OCI-LY7 (cell line): ENCODE measurements around the gene STAU1. TPM values are rescaled to one million over a fixed set of nuclear protein-coding genes. Genes with fewer than 3 reads are reported as not detected.
A peak's percentile ranks its signal among the peaks of the same experiment; 100 is the strongest.

Source experiments
- BruUV-seq: library from RNA; stranded (reverse); fragments of 400-500 nt; replicated peaks from 2 replicates; lab custom pipeline; 2021; lab: Mats Ljungman, UMichigan
- CTCF ChIA-PET: fragments of 300-600 bp; sonication (Branson Sonifier 250); formaldehyde crosslinking; loops from one replicate; lab custom pipeline; 2022; ENCODE audit warnings: antibody characterized with exemption; ENCODE audit not compliant: unreplicated experiment; lab: Charles Lee
- POLR2A ChIA-PET: fragments of 300-600 bp; sonication (Branson Sonifier 250); formaldehyde crosslinking; loops from one replicate; lab custom pipeline; 2022; ENCODE audit warnings: antibody characterized with exemption; lab: Charles Lee
- DNase-seq: peaks from one replicate; pipeline ENCODE4 v3.0.0-alpha.2; 2015; ENCODE audit warnings: low spot score
- H2AFZ ChIP-seq: fragments of 200-600 bp; sonication (generic), shearing (Covaris generic); 2 replicates; pipeline ENCODE4 v1.6.1; 2014; ENCODE audit warnings: mild to moderate bottlenecking, antibody characterized with exemption, low read length, moderate library complexity
- H3K27ac ChIP-seq: fragments of 200-600 bp; sonication (generic); 2 replicates; pipeline ENCODE4 v1.5.1; 2014; ENCODE audit warnings: mixed run types, low read depth, mild to moderate bottlenecking, moderate library complexity, low read length, inconsistent platforms; ENCODE audit not compliant: poor library complexity, severe bottlenecking
- H3K36me3 ChIP-seq: fragments of 200-600 bp; sonication (generic); 2 replicates; pipeline ENCODE4 v1.6.1; 2014; ENCODE audit warnings: mild to moderate bottlenecking, antibody characterized with exemption, low read length, moderate library complexity, mixed read lengths; ENCODE audit not compliant: insufficient read depth
- H3K4me1 ChIP-seq: fragments of 200-600 bp; sonication (generic); 2 replicates; pipeline ENCODE4 v1.5.1; 2014; ENCODE audit warnings: mild to moderate bottlenecking, low read length; ENCODE audit not compliant: insufficient read depth, poor library complexity, severe bottlenecking
- H3K4me2 ChIP-seq: fragments of 200-600 bp; sonication (generic); 2 replicates; pipeline ENCODE4 v1.6.1; 2014; ENCODE audit warnings: mild to moderate bottlenecking, low read length
- H3K4me3 ChIP-seq: fragments of 200-600 bp; sonication (generic); 2 replicates; pipeline ENCODE4 v1.5.1; 2014; ENCODE audit warnings: mild to moderate bottlenecking, low read depth, low read length; ENCODE audit not compliant: poor library complexity, severe bottlenecking
- H3K79me2 ChIP-seq: fragments of 200-600 bp; sonication (generic); 2 replicates; pipeline ENCODE4 v1.6.1; 2016; ENCODE audit warnings: low read depth, mild to moderate bottlenecking, low read length, moderate library complexity, mixed read lengths; ENCODE audit not compliant: insufficient read depth
- H3K9me2 ChIP-seq: fragments of 200-600 bp; sonication (generic); 2 replicates; pipeline ENCODE4 v1.6.1; 2016; ENCODE audit warnings: mild to moderate bottlenecking, low read length, mixed read lengths; ENCODE audit not compliant: insufficient read depth
- H3K9me3 ChIP-seq: fragments of 200-600 bp; sonication (generic); 2 replicates; pipeline ENCODE4 v1.6.1; 2014; ENCODE audit warnings: mild to moderate bottlenecking, mixed run types, low read length, mixed read lengths
- H4K20me1 ChIP-seq: fragments of 200-600 bp; sonication (generic); 2 replicates; pipeline ENCODE4 v1.6.1; 2014; ENCODE audit warnings: mild to moderate bottlenecking, antibody characterized with exemption, low read length, moderate library complexity, mixed read lengths; ENCODE audit not compliant: insufficient read depth
- EZH2phosphoT487 ChIP-seq: fragments of 200-600 bp; sonication (generic); IDR thresholded peaks from 2 replicates; pipeline ENCODE4 v1.6.1; 2018; ENCODE audit warnings: low read depth, borderline replicate concordance, mild to moderate bottlenecking, mixed run types, antibody characterized with exemption, low read length, moderate library complexity, mixed read lengths
- intact Hi-C: fragments of 100-400 bp; cut with micrococcal nuclease; formaldehyde crosslinking; loops from one replicate; pipeline ENCODE4 v1.10.0; 2022; ENCODE audit not compliant: unreplicated experiment
- total RNA-seq, 2 experiments: library from RNA; depleted of rRNA in 1 of 2; stranded (reverse); fragments of >200 nt in 1 of 2; shearing (Covaris generic) in 1 of 2; gene quantifications; 2 replicates each; pipeline ENCODE4 v1.2.3, GENCODE V29; 2014 to 2022
- TF ChIP-seq, protein P1 (sequence below): fragments of 200-600 bp; sonication (generic); conservative IDR thresholded peaks from 2 replicates; pipeline ENCODE4 v1.5.1; 2014; ENCODE audit warnings: mild to moderate bottlenecking, antibody characterized with exemption, low read length, moderate library complexity, mixed read lengths

STAU1 gene
- total RNA-seq, 2 experiments from 2014 or later: 36.8 to 66.8 TPM

DNA sequence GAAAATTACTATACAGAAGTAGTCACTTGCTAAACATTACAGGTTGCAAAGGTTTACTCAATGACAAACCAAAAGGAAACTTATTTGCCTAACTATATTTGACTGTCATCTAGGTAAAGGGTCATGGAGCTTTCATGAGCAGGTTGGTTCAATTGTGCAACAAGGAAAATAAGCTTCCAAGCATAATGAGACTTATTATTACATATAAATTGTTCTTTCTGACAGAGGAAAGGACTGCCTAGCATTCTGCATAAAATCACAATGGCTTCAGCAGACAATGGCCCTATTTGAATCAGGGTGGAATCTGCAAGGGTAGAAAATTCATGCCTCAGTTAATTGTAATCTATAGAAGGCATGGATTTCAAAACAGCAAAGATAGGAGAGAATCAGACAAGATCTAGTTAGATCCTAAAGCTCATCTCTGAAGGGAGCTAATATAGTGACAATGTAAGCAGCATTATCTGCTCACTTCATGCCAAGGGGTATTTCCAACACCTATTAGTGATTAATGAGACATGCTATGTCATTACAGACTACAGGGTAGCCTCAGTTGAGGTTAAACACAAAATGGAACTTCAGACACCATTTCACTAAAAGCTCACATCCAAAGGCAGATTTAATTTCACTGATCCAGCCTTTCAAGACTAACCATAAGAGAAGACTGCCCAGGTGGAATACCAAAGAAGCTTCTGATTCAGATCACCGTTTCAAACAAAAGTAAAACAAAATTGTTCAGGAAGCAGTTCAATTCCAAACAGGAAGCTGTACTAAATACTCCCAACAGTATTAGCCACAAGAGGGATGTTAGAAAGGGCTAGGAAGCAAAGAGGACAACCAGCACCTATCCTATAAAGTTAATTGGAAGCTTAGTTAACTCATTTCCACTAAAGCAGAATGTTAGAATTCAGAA, 8.5 kb downstream of the STAU1 start:
- DNase-seq: no peak
- Histone ChIP-seq H3K36me3 (peaks cover 33% of the 10 kb centered on the region), H3K4me1 (peaks cover 19% of the 10 kb centered on the region), H3K4me2 (peak overlapping the region; percentile 14; the same call in 1 of the 2 replicates), H4K20me1 (peaks cover 34% of the 10 kb centered on the region), H3K4me3 (no peak overlapping the region), H3K9me3 (no peaks in the 10 kb centered on the region), H3K79me2 (peaks cover 89% of the 10 kb centered on the region), H2AFZ (no peak overlapping the region), H3K27ac (no peak overlapping the region), H3K9me2 (no peaks in the 10 kb centered on the region)
- intact Hi-C loops: no loop called here
- POLR2A ChIA-PET: interaction anchor here (0.6 to 0.8 kb wide), 4 partner anchors 18 to 815 kb away, joined by 3 to 5 read pairs (median 4); no protein-coding TSS in a partner anchor
- TF ChIP-seq EZH2phosphoT487: no peak
- TF ChIP-seq, protein P1, sequence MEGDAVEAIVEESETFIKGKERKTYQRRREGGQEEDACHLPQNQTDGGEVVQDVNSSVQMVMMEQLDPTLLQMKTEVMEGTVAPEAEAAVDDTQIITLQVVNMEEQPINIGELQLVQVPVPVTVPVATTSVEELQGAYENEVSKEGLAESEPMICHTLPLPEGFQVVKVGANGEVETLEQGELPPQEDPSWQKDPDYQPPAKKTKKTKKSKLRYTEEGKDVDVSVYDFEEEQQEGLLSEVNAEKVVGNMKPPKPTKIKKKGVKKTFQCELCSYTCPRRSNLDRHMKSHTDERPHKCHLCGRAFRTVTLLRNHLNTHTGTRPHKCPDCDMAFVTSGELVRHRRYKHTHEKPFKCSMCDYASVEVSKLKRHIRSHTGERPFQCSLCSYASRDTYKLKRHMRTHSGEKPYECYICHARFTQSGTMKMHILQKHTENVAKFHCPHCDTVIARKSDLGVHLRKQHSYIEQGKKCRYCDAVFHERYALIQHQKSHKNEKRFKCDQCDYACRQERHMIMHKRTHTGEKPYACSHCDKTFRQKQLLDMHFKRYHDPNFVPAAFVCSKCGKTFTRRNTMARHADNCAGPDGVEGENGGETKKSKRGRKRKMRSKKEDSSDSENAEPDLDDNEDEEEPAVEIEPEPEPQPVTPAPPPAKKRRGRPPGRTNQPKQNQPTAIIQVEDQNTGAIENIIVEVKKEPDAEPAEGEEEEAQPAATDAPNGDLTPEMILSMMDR: no peak
- no TSS peak for BruUV-seq
- CTCF ChIA-PET: no interaction called here

DNA sequence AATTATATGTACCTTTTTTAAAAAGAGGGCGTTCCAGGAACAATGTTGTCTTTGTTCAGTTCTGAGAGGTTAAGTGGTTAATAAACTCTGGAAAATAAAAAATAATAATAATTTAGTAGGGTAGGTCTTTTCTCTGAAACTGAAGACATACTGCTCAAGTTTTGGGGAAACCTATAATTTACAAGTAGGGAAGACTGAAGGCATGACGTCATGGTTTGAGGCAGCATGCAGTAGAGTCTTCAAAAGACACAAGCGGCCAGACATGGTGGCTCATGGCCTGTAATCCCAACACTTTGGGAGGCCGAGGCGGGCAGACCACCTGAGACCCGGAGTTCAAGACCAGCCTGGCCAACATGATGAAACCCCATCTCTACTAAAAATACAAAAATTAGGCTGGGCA, 14.0 kb downstream of the STAU1 start:
- H4K20me1 ChIP-seq: no peaks in the 10 kb centered on the region; the same call in none of the 2 replicates
- peaks cover 64% of the 10 kb centered on the region for H3K36me3 ChIP-seq
- H2AFZ ChIP-seq: no peak overlapping the region
- CTCF ChIA-PET: no interaction called here
- POLR2A ChIA-PET: no interaction called here
- H3K4me2 ChIP-seq: no peak overlapping the region
- H3K27ac ChIP-seq: no peak overlapping the region
- H3K9me3 ChIP-seq: no peaks in the 10 kb centered on the region
- no peak overlapping the region for H3K4me3 ChIP-seq
- DNase-seq: no peak
- intact Hi-C loops: no loop called here
- TF ChIP-seq EZH2phosphoT487: no peak
- TF ChIP-seq, protein P1: no peak
- BruUV-seq: no TSS peak
- H3K4me1 ChIP-seq: peaks cover under 1% of the 10 kb centered on the region
- H3K9me2 ChIP-seq: no peaks in the 10 kb centered on the region
- peaks cover 79% of the 10 kb centered on the region for H3K79me2 ChIP-seq

DNA sequence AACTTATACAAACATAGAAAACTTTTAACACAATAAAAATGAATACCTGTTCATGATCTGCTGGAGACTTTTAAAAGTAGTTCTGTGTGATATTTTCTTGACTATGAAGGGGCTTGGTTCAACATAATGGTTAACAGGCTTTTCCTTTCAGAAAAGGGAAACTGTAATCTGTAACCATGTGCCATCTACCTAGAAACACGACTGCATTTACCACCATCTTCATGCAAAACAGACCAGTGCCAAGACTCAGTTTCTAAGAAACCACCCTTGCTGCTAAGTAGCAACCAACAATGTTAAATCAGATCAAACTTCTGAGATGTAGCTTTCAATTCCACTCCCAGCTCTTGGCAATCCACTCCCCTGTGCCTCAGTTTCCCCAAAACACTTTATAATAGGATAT, 15.7 kb downstream of the STAU1 start:
- ChIA-PET CTCF (no interaction called here), POLR2A (interaction anchor here (0.6 kb wide), 1 partner anchor 21 kb away, joined by 3 read pairs; no protein-coding TSS in a partner anchor)
- no peak for DNase-seq
- peaks cover 53% of the 10 kb centered on the region for H3K36me3 ChIP-seq
- TF ChIP-seq, protein P1: no peak
- no peak for TF ChIP-seq EZH2phosphoT487
- no TSS peak for BruUV-seq
- no peak overlapping the region for H3K27ac ChIP-seq
- H3K4me2 ChIP-seq: no peak overlapping the region
- H4K20me1 ChIP-seq: peaks cover 4% of the 10 kb centered on the region
- no peaks in the 10 kb centered on the region for H3K9me3 ChIP-seq
- H3K79me2 ChIP-seq: peaks cover 67% of the 10 kb centered on the region
- intact Hi-C loops: no loop called here
- H3K4me3 ChIP-seq: no peak overlapping the region
- no peak overlapping the region for H2AFZ ChIP-seq
- no peaks in the 10 kb centered on the region for H3K4me1 ChIP-seq
- no peaks in the 10 kb centered on the region for H3K9me2 ChIP-seq
